Skin epidermis (tissue), 12 donors: ENCODE measurements around the gene GINS1.

Experiments used
- H3K27ac ChIP-seq, 21 experiments: fragments of 200-600 bp; sonication (generic) in 11 of 21; one replicate each; pipeline ENCODE4 v1.5.0; 2020; ENCODE audit warnings: mild to moderate bottlenecking in 3 of 21, inconsistent platforms in 2 of 21, moderate library complexity in 2 of 21
- H3K4me3 ChIP-seq, 7 experiments: fragments of 200-600 bp; sonication (generic) in 2 of 7; one replicate each; pipeline ENCODE4 v1.5.0; 2020; ENCODE audit warnings: inconsistent platforms in 2 of 7, mild to moderate bottlenecking in 2 of 7, moderate library complexity in 1 of 7

The GINS1 gene

GRCh38 chr20:25447671-25448070 lies 40.2 kb downstream of the GINS1 start:
- H3K27ac ChIP-seq: no peak overlapping the region
- H3K4me3 ChIP-seq: no peak overlapping the region

- no peak overlapping the region for H3K27ac ChIP-seq
- no peak overlapping the region for H3K4me3 ChIP-seq
Measured at GRCh38 chr20:25452333-25452732, 44.9 kb downstream of the GINS1 start.

- Histone ChIP-seq H3K4me3 (no peak overlapping the region), H3K27ac (no peak overlapping the region)
Measured at GRCh38 chr20:25453035-25453810, 45.8 kb downstream of the GINS1 start.

- no peak overlapping the region for H3K27ac ChIP-seq
Measured at GRCh38 chr20:25454153-25454900, 46.9 kb downstream of the GINS1 start.

GRCh38 chr20:25457886-25458680 lies 50.6 kb downstream of the GINS1 start:
- no peak overlapping the region for H3K4me3 ChIP-seq
- peak overlapping the region in 3 of 21 experiments; percentile 16 to 81 (median 48) for H3K27ac ChIP-seq

More at GRCh38 chr20:25454153-25454900, 46.9 kb downstream of the GINS1 start:
- no peak overlapping the region for H3K4me3 ChIP-seq

GRCh38 chr20:25459111-25459830 lies 51.8 kb downstream of the GINS1 start:
- H3K27ac ChIP-seq: peak overlapping the region in 2 of 21 experiments; percentile 5 to 25
- H3K4me3 ChIP-seq: no peak overlapping the region

GRCh38 chr20:25459916-25460535 lies 52.6 kb downstream of the GINS1 start:
- H3K4me3 ChIP-seq: no peak overlapping the region
- H3K27ac ChIP-seq: peak overlapping the region in 8 of 21 experiments; percentile 3 to 55 (median 40)

- Histone ChIP-seq H3K4me3 (no peak overlapping the region), H3K27ac (peak overlapping the region in 11 of 21 experiments; percentile 3 to 58 (median 45))
Measured at GRCh38 chr20:25460566-25461280, 53.2 kb downstream of the GINS1 start.

- Histone ChIP-seq H3K27ac (peak overlapping the region in 10 of 21 experiments; percentile 3 to 58 (median 42)), H3K4me3 (no peak overlapping the region)
Measured at GRCh38 chr20:25461281-25461650, 53.8 kb downstream of the GINS1 start.

- peak overlapping the region in 7 of 21 experiments; percentile 4 to 58 (median 23) for H3K27ac ChIP-seq
- H3K4me3 ChIP-seq: no peak overlapping the region
Measured at GRCh38 chr20:25461786-25462545, 54.5 kb downstream of the GINS1 start.

GRCh38 chr20:25464501-25465242 lies 57.2 kb downstream of the GINS1 start:
- Histone ChIP-seq H3K4me3 (no peak overlapping the region), H3K27ac (peak overlapping the region in 2 of 21 experiments; percentile 43 to 46)

- peak overlapping the region in 2 of 21 experiments; percentile 43 to 46 for H3K27ac ChIP-seq
Measured at GRCh38 chr20:25465243-25466135, 58.0 kb downstream of the GINS1 start.

GRCh38 chr20:25466846-25467245 lies 59.4 kb downstream of the GINS1 start:
- Histone ChIP-seq H3K27ac (no peak overlapping the region), H3K4me3 (no peak overlapping the region)

More at GRCh38 chr20:25465243-25466135, 58.0 kb downstream of the GINS1 start:
- H3K4me3 ChIP-seq: no peak overlapping the region

GRCh38 chr20:25467441-25467840 lies 60.0 kb downstream of the GINS1 start:
- Histone ChIP-seq H3K27ac (no peak overlapping the region), H3K4me3 (no peak overlapping the region)

- H3K4me3 ChIP-seq: no peak overlapping the region
Measured at GRCh38 chr20:25468126-25469075, 60.9 kb downstream of the GINS1 start.

More at GRCh38 chr20:25468126-25469075, 60.9 kb downstream of the GINS1 start:
- no peak overlapping the region for H3K27ac ChIP-seq
